Measurements from ENCODE around the gene ERAP2.

DNA sequence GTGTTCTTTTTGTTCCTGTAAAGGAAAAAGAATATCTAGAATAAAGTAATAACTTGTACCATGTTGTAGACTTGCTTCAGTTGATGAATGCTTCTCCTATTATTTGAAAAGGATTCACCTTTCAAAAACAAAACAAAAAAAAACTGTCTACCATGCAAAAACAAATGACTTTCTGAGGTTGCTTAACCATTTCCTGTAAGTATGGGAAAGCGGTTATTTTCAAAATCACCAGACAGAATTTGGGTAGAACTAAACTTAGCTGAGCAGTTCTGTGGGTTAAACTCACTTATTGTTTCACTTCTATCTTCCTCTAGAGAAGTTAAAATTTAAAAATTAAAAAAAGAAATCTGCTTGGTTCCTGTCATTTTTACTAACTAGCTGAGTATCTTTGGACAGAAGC lies 84.8 kb downstream of the ERAP2 start:
- TF ChIP-seq, protein P1, sequence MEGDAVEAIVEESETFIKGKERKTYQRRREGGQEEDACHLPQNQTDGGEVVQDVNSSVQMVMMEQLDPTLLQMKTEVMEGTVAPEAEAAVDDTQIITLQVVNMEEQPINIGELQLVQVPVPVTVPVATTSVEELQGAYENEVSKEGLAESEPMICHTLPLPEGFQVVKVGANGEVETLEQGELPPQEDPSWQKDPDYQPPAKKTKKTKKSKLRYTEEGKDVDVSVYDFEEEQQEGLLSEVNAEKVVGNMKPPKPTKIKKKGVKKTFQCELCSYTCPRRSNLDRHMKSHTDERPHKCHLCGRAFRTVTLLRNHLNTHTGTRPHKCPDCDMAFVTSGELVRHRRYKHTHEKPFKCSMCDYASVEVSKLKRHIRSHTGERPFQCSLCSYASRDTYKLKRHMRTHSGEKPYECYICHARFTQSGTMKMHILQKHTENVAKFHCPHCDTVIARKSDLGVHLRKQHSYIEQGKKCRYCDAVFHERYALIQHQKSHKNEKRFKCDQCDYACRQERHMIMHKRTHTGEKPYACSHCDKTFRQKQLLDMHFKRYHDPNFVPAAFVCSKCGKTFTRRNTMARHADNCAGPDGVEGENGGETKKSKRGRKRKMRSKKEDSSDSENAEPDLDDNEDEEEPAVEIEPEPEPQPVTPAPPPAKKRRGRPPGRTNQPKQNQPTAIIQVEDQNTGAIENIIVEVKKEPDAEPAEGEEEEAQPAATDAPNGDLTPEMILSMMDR (IDR thresholded peaks at IDR 0.05): no peak
- TF ChIP-seq POLR2A (IDR thresholded peaks at IDR 0.05): no peak
- TF ChIP-seq POLR2AphosphoS5 (IDR thresholded peaks at IDR 0.05; ENCODE audit: insufficient read depth in 1 of 2, low read depth in 1 of 2): no peak
